HCT116 (cell line): ENCODE results near the gene COL15A1. TPM values are rescaled to one million over a fixed set of nuclear protein-coding genes. Genes with fewer than 3 reads are reported as not detected.

Experiments
- ATAC-seq: fragments of 200-7000 bp; cut with Tn5 transposase; 2 replicates; pipeline ENCODE4 v1.9.1; 2020; ENCODE audit warnings: mild to moderate bottlenecking, moderate library complexity
- BruUV-seq: library from RNA; stranded (reverse); fragments of 400-500 nt; replicated peaks from 2 replicates; lab custom pipeline; 2021; lab: Mats Ljungman, UMichigan
- CTCF ChIA-PET: fragments of 300-600 bp; sonication (Branson Sonifier 250); formaldehyde crosslinking; loops from one replicate; lab custom pipeline; 2021; ENCODE audit warnings: antibody characterized with exemption; lab: Charles Lee
- POLR2A ChIA-PET: fragments of 300-600, 350-600 bp; sonication (Branson Sonifier 250); formaldehyde crosslinking; loops from one replicate; lab custom pipeline; 2021; ENCODE audit warnings: antibody characterized with exemption; lab: Charles Lee
- RAD21 ChIA-PET, 2 experiments: fragments of 300-600 bp; sonication (Branson Sonifier 250); formaldehyde crosslinking; loops; one replicate each; lab custom pipeline; 2023; ENCODE audit warnings: low total read pairs in 2 of 2; ENCODE audit not compliant: uncharacterized antibody in 2 of 2, unreplicated experiment in 2 of 2, low non-redundant PET in 1 of 2; lab: Charles Lee
- DNase-seq: peaks from one replicate; pipeline ENCODE4 v3.0.0-alpha.2; 2010; ENCODE audit warnings: low read depth, low spot score
- H2AFZ ChIP-seq: fragments of 200-600 bp; shearing (Covaris generic), sonication (generic); 2 replicates; pipeline ENCODE4 v1.6.1; 2017; ENCODE audit warnings: low read depth, mixed run types, mixed read lengths, antibody characterized with exemption, low read length; ENCODE audit not compliant: poor library complexity, severe bottlenecking
- H3K27ac ChIP-seq: 2 replicates; pipeline ENCODE4 v1.5.1; 2012; ENCODE audit warnings: low read depth, low read length
- H3K27me3 ChIP-seq: fragments of 200-600 bp; sonication (generic); 2 replicates; pipeline ENCODE4 v1.6.1; 2016; ENCODE audit warnings: mixed run types, low read length, mixed read lengths; ENCODE audit not compliant: insufficient read depth
- H3K36me3 ChIP-seq, 2 experiments: fragments of 200-500 bp in 1 of 2; fragments of 200-600 bp in 1 of 2; sonication (Bioruptor generic) in 1 of 2; sonication (generic) in 1 of 2; 2 replicates each; pipeline versions ENCODE4 v1.5.1 to v1.6.1; 2014 to 2016; ENCODE audit warnings: low read length in 2 of 2, inconsistent platforms in 1 of 2, mixed read lengths in 1 of 2, mixed run types in 1 of 2; ENCODE audit not compliant: insufficient read depth in 2 of 2, control insufficient read depth in 1 of 2
- H3K4me1 ChIP-seq, 2 experiments: fragments of 200-600 bp in 1 of 2; sonication (generic) in 1 of 2; 2 replicates each; pipeline versions ENCODE4 v1.5.1 to v1.6.1; 2012 to 2017; ENCODE audit warnings: low read length in 2 of 2, inconsistent platforms in 1 of 2, mild to moderate bottlenecking in 1 of 2, mixed read lengths in 1 of 2, mixed run types in 1 of 2, moderate library complexity in 1 of 2; ENCODE audit not compliant: insufficient read depth in 2 of 2, control insufficient read depth in 1 of 2
- H3K4me2 ChIP-seq: fragments of 200-600 bp; sonication (generic); 2 replicates; pipeline ENCODE4 v1.6.1; 2017; ENCODE audit warnings: mixed run types, low read length, mixed read lengths
- H3K4me3 ChIP-seq, 2 experiments: fragments of 200-600 bp in 1 of 2; sonication (generic) in 1 of 2; replicated peaks in 1 of 2; 2 replicates each; pipeline ENCODE4 v1.5.1; 2011 to 2016; ENCODE audit warnings: low read length in 2 of 2, control low read depth in 1 of 2, low read depth in 1 of 2, mild to moderate bottlenecking in 1 of 2, mixed read lengths in 1 of 2, mixed run types in 1 of 2
- H3K79me2 ChIP-seq: fragments of 200-600 bp; sonication (generic); 2 replicates; pipeline ENCODE4 v1.6.1; 2017; ENCODE audit warnings: mild to moderate bottlenecking, mixed run types, low read length, moderate library complexity, mixed read lengths; ENCODE audit not compliant: insufficient read depth
- H3K9ac ChIP-seq: fragments of 200-600 bp; sonication (generic); 2 replicates; pipeline ENCODE4 v1.6.1; 2016; ENCODE audit warnings: low read length, mixed read lengths
- H3K9me2 ChIP-seq: fragments of 200-600 bp; sonication (generic), shearing (Covaris generic); 2 replicates; pipeline ENCODE4 v1.6.1; 2017; ENCODE audit warnings: mixed run types, mild to moderate bottlenecking, moderate library complexity; ENCODE audit not compliant: insufficient read depth
- H3K9me3 ChIP-seq, 2 experiments: fragments of 200-500 bp in 1 of 2; fragments of 200-600 bp in 1 of 2; sonication (Bioruptor generic) in 1 of 2; sonication (generic) in 1 of 2; 2 replicates each; pipeline ENCODE4 v1.6.1; 2014 to 2017; ENCODE audit warnings: low read length in 2 of 2, mixed read lengths in 2 of 2, inconsistent platforms in 1 of 2, low read depth in 1 of 2, mild to moderate bottlenecking in 1 of 2, mixed run types in 1 of 2, moderate library complexity in 1 of 2; ENCODE audit not compliant: control insufficient read depth in 1 of 2, insufficient read depth in 1 of 2
- H4K20me1 ChIP-seq: fragments of 200-600 bp; sonication (generic), shearing (Covaris generic); 2 replicates; pipeline ENCODE4 v1.6.1; 2017; ENCODE audit warnings: mixed run types, mild to moderate bottlenecking, moderate library complexity; ENCODE audit not compliant: insufficient read depth
- CEBPB ChIP-seq: IDR thresholded peaks from 2 replicates; pipeline ENCODE4 v1.6.1; 2012; ENCODE audit warnings: low read depth
- EGR1 ChIP-seq: IDR thresholded peaks from 2 replicates; pipeline ENCODE4 v1.6.1; 2012; ENCODE audit warnings: low read depth
- EZH2 ChIP-seq: fragments of 200-600 bp; sonication (generic); IDR thresholded peaks from 2 replicates; pipeline ENCODE4 v1.6.1; 2017; ENCODE audit warnings: antibody characterized with exemption, mixed run types
- EZH2phosphoT487 ChIP-seq: fragments of 200-600 bp; IDR thresholded peaks from 2 replicates; pipeline ENCODE4 v1.6.1; 2018; ENCODE audit warnings: antibody characterized with exemption, borderline replicate concordance
- FOSL1 ChIP-seq: IDR thresholded peaks from 2 replicates; pipeline ENCODE4 v1.6.1; 2012; ENCODE audit warnings: low read depth
- POLR2A ChIP-seq: IDR thresholded peaks from 2 replicates; pipeline ENCODE4 v1.7.0; 2011; ENCODE audit warnings: borderline replicate concordance; ENCODE audit not compliant: insufficient read depth, insufficient read length; ENCODE audit errors: extremely low read depth
- POLR2AphosphoS5 ChIP-seq: IDR thresholded peaks from 2 replicates; pipeline ENCODE4 v1.6.1; 2011; ENCODE audit warnings: mild to moderate bottlenecking, low read depth, low read length, moderate library complexity
- RAD21 ChIP-seq: IDR thresholded peaks from 2 replicates; pipeline ENCODE4 v1.6.1; 2012; ENCODE audit warnings: low read depth, mild to moderate bottlenecking
- SIN3A ChIP-seq: IDR thresholded peaks from 2 replicates; pipeline ENCODE4 v1.6.1; 2012; ENCODE audit warnings: low read depth
- SP1 ChIP-seq: IDR thresholded peaks from 2 replicates; pipeline ENCODE4 v1.6.1; 2012; ENCODE audit warnings: low read depth
- SRF ChIP-seq: IDR thresholded peaks from 2 replicates; pipeline ENCODE4 v1.6.1; 2012; ENCODE audit warnings: low read depth
- TCF7L2 ChIP-seq: IDR thresholded peaks from 2 replicates; pipeline ENCODE4 v1.7.0; 2011; ENCODE audit warnings: borderline replicate concordance, inconsistent platforms; ENCODE audit not compliant: insufficient read depth, insufficient read length; ENCODE audit errors: extremely low read depth
- ZNF274 ChIP-seq: fragments of 200-500 bp; sonication (Bioruptor generic); IDR thresholded peaks from 2 replicates; pipeline ENCODE4 v1.6.1; 2014; ENCODE audit warnings: mild to moderate bottlenecking, low read depth, low read length, inconsistent platforms
- intact Hi-C: fragments of 100-400 bp; cut with micrococcal nuclease; formaldehyde crosslinking; loops from 2 replicates; pipeline ENCODE4 v1.10.0; 2022
- total RNA-seq: library from RNA; stranded (reverse); gene quantifications from one replicate; pipeline ENCODE4 v1.2.1, GENCODE V29; 2021; ENCODE audit not compliant: unreplicated experiment
- TF ChIP-seq, protein P1 (sequence below): IDR thresholded peaks from 2 replicates; pipeline ENCODE4 v1.6.1; 2012
- TF ChIP-seq, protein P2 (sequence below), 3 experiments: fragments of 200-600 bp in 1 of 3; sonication (generic) in 1 of 3; IDR thresholded peaks in 2 of 3; conservative IDR thresholded peaks in 1 of 3; 2 replicates each; pipeline ENCODE4 v1.5.1; 2012 to 2017; ENCODE audit warnings: low read depth in 2 of 3, low read length in 2 of 3, antibody characterized with exemption in 1 of 3, borderline replicate concordance in 1 of 3, control low read depth in 1 of 3, mild to moderate bottlenecking in 1 of 3, mixed read lengths in 1 of 3, mixed run types in 1 of 3, moderate library complexity in 1 of 3; ENCODE audit not compliant: insufficient read depth in 1 of 3
- TF ChIP-seq, protein P3 (sequence below): IDR thresholded peaks from 2 replicates; pipeline ENCODE4 v1.6.1; 2011; ENCODE audit warnings: mild to moderate bottlenecking, low read length, moderate library complexity; ENCODE audit not compliant: insufficient replicate concordance; ENCODE audit errors: extremely low read depth
- TF ChIP-seq, protein P4 (sequence below): IDR thresholded peaks from 2 replicates; pipeline ENCODE4 v1.6.1; 2012

COL15A1 gene
- total RNA-seq, 1 experiment from 2014 or later: 0.15 TPM

- DNase-seq (no peak), ATAC-seq (no peak)
- no peak overlapping the region for H3K4me3 ChIP-seq
- no peaks in the 10 kb centered on the region for H3K27me3 ChIP-seq
- no peaks in the 10 kb centered on the region for H3K9me2 ChIP-seq
- ChIA-PET CTCF (interaction anchor here (2.8 kb wide), 1 partner anchor 24 kb away, joined by 12 read pairs; no protein-coding TSS in a partner anchor), RAD21 (no interaction called here), POLR2A (no interaction called here)
- intact Hi-C loops: loop anchor here (2.0 kb wide), 1 partner anchor 25 kb away; no protein-coding TSS in a partner anchor
- peaks cover 0 to 16% of the 10 kb centered on the region in 2 experiments; a peak in 2 of 4 replicates for H3K4me1 ChIP-seq
- no TSS peak for BruUV-seq
- TF ChIP-seq SIN3A (no peak), SP1 (no peak), SRF (no peak), RAD21 (no peak)
- no peak overlapping the region for H2AFZ ChIP-seq
- H3K79me2 ChIP-seq: no peaks in the 10 kb centered on the region
- no peak overlapping the region for H3K9ac ChIP-seq
- H4K20me1 ChIP-seq: no peaks in the 10 kb centered on the region
- no peak overlapping the region; the same call in 1 of the 2 replicates for H3K4me2 ChIP-seq
- H3K36me3 ChIP-seq: no peaks in the 10 kb centered on the region
- no peak overlapping the region for H3K27ac ChIP-seq
- H3K9me3 ChIP-seq: no peaks in the 10 kb centered on the region
Measured at GRCh38 chr9:98974106-98974505, 30.4 kb downstream of the COL15A1 start.

DNA sequence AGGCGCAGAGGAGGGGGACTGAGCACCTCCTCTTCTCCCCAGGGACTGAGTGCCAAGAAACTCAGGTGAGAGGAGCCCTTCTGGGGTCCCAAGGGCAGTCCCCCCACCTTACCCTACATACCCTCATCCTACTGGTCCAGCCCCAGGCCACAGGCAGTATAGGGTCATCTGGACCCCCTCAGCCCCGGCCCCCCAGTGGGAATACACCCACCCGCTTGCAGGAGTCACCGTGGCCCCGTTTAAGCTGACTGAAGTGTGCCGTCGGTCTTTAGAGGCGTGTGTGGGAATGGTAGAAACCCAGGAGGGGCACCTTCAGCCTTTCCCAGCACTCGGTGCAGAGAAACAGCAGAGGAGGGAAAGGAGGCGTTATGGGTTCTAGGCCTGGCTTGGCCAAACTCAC, 30.8 kb downstream of the COL15A1 start:
- ChIA-PET CTCF (interaction anchor here (2.8 kb wide), 1 partner anchor 24 kb away, joined by 12 read pairs; no protein-coding TSS in a partner anchor), POLR2A (no interaction called here), RAD21 (no interaction called here)
- Histone ChIP-seq H3K9ac (no peak overlapping the region), H3K4me1 (peaks cover 0 to 16% of the 10 kb centered on the region in 2 experiments; a peak in 2 of 4 replicates), H3K27me3 (no peaks in the 10 kb centered on the region), H3K79me2 (no peaks in the 10 kb centered on the region), H2AFZ (peak overlapping the region; percentile 68), H3K9me2 (no peaks in the 10 kb centered on the region), H3K4me2 (peak overlapping the region; percentile 87), H3K27ac (no peak overlapping the region), H4K20me1 (no peaks in the 10 kb centered on the region), H3K36me3 (no peaks in the 10 kb centered on the region), H3K9me3 (no peaks in the 10 kb centered on the region), H3K4me3 (peak overlapping the region; percentile 2 to 13; a peak in 1 of 4 replicates)
- no peak for DNase-seq
- intact Hi-C loops: loop anchor here (2.0 kb wide), 1 partner anchor 24 kb away; no protein-coding TSS in a partner anchor
- no TSS peak for BruUV-seq
- peak; percentile 32 for ATAC-seq
- TF ChIP-seq POLR2AphosphoS5 (no peak), SP1 (no peak), TCF7L2 (no peak), CEBPB (no peak), ZNF274 (no peak), EZH2 (no peak), FOSL1 (no peak), EZH2phosphoT487 (no peak), EGR1 (no peak), POLR2A (no peak), RAD21 (no peak)
- TF ChIP-seq, protein P1, sequence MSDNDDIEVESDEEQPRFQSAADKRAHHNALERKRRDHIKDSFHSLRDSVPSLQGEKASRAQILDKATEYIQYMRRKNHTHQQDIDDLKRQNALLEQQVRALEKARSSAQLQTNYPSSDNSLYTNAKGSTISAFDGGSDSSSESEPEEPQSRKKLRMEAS: no peak
- TF ChIP-seq, protein P2, sequence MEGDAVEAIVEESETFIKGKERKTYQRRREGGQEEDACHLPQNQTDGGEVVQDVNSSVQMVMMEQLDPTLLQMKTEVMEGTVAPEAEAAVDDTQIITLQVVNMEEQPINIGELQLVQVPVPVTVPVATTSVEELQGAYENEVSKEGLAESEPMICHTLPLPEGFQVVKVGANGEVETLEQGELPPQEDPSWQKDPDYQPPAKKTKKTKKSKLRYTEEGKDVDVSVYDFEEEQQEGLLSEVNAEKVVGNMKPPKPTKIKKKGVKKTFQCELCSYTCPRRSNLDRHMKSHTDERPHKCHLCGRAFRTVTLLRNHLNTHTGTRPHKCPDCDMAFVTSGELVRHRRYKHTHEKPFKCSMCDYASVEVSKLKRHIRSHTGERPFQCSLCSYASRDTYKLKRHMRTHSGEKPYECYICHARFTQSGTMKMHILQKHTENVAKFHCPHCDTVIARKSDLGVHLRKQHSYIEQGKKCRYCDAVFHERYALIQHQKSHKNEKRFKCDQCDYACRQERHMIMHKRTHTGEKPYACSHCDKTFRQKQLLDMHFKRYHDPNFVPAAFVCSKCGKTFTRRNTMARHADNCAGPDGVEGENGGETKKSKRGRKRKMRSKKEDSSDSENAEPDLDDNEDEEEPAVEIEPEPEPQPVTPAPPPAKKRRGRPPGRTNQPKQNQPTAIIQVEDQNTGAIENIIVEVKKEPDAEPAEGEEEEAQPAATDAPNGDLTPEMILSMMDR (IDR thresholded peaks at IDR 0.05 in 2 of 3, conservative IDR thresholded peaks at IDR 0.05 in 1 of 3; ENCODE audit: borderline replicate concordance in 1 of 3, insufficient read depth in 1 of 3, low read depth in 2 of 3, low read length in 2 of 3): no peak
- TF ChIP-seq, protein P3, sequence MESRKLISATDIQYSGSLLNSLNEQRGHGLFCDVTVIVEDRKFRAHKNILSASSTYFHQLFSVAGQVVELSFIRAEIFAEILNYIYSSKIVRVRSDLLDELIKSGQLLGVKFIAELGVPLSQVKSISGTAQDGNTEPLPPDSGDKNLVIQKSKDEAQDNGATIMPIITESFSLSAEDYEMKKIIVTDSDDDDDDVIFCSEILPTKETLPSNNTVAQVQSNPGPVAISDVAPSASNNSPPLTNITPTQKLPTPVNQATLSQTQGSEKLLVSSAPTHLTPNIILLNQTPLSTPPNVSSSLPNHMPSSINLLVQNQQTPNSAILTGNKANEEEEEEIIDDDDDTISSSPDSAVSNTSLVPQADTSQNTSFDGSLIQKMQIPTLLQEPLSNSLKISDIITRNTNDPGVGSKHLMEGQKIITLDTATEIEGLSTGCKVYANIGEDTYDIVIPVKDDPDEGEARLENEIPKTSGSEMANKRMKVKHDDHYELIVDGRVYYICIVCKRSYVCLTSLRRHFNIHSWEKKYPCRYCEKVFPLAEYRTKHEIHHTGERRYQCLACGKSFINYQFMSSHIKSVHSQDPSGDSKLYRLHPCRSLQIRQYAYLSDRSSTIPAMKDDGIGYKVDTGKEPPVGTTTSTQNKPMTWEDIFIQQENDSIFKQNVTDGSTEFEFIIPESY: no peak
- TF ChIP-seq, protein P4, sequence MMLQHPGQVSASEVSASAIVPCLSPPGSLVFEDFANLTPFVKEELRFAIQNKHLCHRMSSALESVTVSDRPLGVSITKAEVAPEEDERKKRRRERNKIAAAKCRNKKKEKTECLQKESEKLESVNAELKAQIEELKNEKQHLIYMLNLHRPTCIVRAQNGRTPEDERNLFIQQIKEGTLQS: no peak
